ENCODE data around the gene KCNH1.

DNA sequence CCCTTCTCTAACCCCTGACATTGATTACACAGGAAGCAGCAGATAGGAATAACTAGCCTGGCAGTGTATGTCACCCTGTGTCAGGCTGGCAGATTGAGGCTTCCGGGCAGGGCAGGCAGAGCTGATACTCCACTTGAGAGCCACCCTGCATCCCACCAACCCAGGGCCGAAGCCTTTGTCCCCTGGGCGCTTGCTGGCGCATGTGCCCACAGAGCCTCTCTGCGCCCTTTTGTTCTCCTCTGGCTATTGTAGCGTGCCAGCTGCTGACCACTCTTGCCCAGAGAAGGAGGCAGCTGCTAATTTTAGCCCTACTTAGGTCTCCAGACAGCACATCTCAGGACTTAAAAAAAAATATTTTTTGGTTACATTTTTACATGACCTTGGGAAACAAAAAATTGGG is 500.3 kb downstream of the KCNH1 start:
- TF ChIP-seq GATA2 (IDR thresholded peaks at IDR 0.05; ENCODE audit: low read depth, low read length) = no peak
- no peak for TF ChIP-seq GATA3 (IDR thresholded peaks at IDR 0.05; ENCODE audit: low read depth, low read length)
